WTC11 (cell line): Measurements from ENCODE around the gene AGBL1. TPM values are rescaled to one million over a fixed set of nuclear protein-coding genes. Genes with fewer than 3 reads are reported as not detected.

Source experiments
- ATAC-seq: fragments of 200-7000 bp; cut with Tn5 transposase; 2 replicates; pipeline ENCODE4 v1.10.0; 2021; ENCODE audit warnings: mild to moderate bottlenecking, moderate library complexity
- CTCF ChIA-PET: fragments of 300-600 bp; sonication (Branson Sonifier 250); formaldehyde crosslinking; loops from one replicate; lab custom pipeline; 2021; ENCODE audit warnings: antibody characterized with exemption; lab: Charles Lee
- POLR2A ChIA-PET: fragments of 350-600 bp; sonication (Branson Sonifier 250); formaldehyde crosslinking; loops from one replicate; lab custom pipeline; 2021; ENCODE audit warnings: antibody characterized with exemption; lab: Charles Lee
- DNase-seq: peaks from one replicate; pipeline ENCODE4 v3.0.0; 2021; ENCODE audit warnings: low spot score
- H3K27ac Mint-ChIP-seq: 2 replicates; pipeline ENCODE4 v1.8.0; 2021; ENCODE audit warnings: mixed read lengths
- H3K27me3 Mint-ChIP-seq: 2 replicates; pipeline ENCODE4 v1.8.0; 2021; ENCODE audit warnings: low read depth, mild to moderate bottlenecking, moderate library complexity, mixed read lengths
- H3K36me3 Mint-ChIP-seq: 2 replicates; pipeline ENCODE4 v1.8.0; 2021; ENCODE audit warnings: mixed read lengths
- H3K4me1 Mint-ChIP-seq: 2 replicates; pipeline ENCODE4 v1.8.0; 2022; ENCODE audit warnings: mixed read lengths
- H3K4me3 Mint-ChIP-seq: 2 replicates; pipeline ENCODE4 v1.8.0; 2021; ENCODE audit warnings: mild to moderate bottlenecking, moderate library complexity, mixed read lengths
- H3K9me3 Mint-ChIP-seq: 2 replicates; pipeline ENCODE4 v1.8.0; 2021; ENCODE audit warnings: mixed read lengths
- GABPB1 ChIP-seq: sonication (generic); formaldehyde crosslinking; IDR thresholded peaks from 2 replicates; pipeline ENCODE4 v1.8.1; 2023; ENCODE audit warnings: mild to moderate bottlenecking, missing genetic modification reagents
- NR3C1 ChIP-seq: sonication (generic); formaldehyde crosslinking; conservative IDR thresholded peaks from 2 replicates; pipeline ENCODE4 v1.8.1; 2023; ENCODE audit warnings: low read depth, mild to moderate bottlenecking, missing genetic modification reagents
- total RNA-seq: library from RNA; stranded (reverse); gene quantifications from 3 replicates; pipeline ENCODE4 v1.2.3, GENCODE V29; 2021
- TF ChIP-seq, protein P1 (sequence below): fragments of 250-450 bp; sonication (Bioruptor Pico); IDR thresholded peaks from 2 replicates; pipeline ENCODE4 v1.8.0; 2021; ENCODE audit warnings: mild to moderate bottlenecking

AGBL1 gene
- total RNA-seq, 1 experiment from 2014 or later, result not detected

- no peak for ATAC-seq
- POLR2A ChIA-PET, result no interaction called here
- CTCF ChIA-PET, result no interaction called here
- H3K9me3 Mint-ChIP-seq, result no peaks in the 10 kb centered on the region
- H3K27ac Mint-ChIP-seq, result no peak overlapping the region
- no peaks in the 10 kb centered on the region for H3K36me3 Mint-ChIP-seq
- H3K4me1 Mint-ChIP-seq, result no peaks in the 10 kb centered on the region
- no peaks in the 10 kb centered on the region for H3K27me3 Mint-ChIP-seq
- TF ChIP-seq, protein P1, sequence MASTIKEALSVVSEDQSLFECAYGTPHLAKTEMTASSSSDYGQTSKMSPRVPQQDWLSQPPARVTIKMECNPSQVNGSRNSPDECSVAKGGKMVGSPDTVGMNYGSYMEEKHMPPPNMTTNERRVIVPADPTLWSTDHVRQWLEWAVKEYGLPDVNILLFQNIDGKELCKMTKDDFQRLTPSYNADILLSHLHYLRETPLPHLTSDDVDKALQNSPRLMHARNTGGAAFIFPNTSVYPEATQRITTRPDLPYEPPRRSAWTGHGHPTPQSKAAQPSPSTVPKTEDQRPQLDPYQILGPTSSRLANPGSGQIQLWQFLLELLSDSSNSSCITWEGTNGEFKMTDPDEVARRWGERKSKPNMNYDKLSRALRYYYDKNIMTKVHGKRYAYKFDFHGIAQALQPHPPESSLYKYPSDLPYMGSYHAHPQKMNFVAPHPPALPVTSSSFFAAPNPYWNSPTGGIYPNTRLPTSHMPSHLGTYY (CRISPR knock-in tag), result no peak
- TF ChIP-seq NR3C1 (CRISPR knock-in tag) (no peak), GABPB1 (CRISPR knock-in tag) (no peak)
- TF ChIP-seq, all 79 proteins: peak for 0
- H3K4me3 Mint-ChIP-seq, result no peak overlapping the region
- no peak for DNase-seq
Measured at GRCh38 chr15:87047203-87047965, 967.7 kb downstream of the AGBL1 start.
